KMS-11 (cell line): ENCODE measurements around the gene ICAM5.
"Not testable (repeated sequence)": the region's sequence is repeated elsewhere in the genome, so short reads cannot be mapped to it uniquely, and the experiment has no call there.

Source experiments
- H2AFZ ChIP-seq: fragments of 200-600 bp; sonication (generic); 2 replicates; pipeline ENCODE4 v1.6.1; 2016; ENCODE audit warnings: antibody characterized with exemption, mixed run types, low read depth
- H3K27ac ChIP-seq: fragments of 200-600 bp; sonication (generic); 2 replicates; pipeline ENCODE4 v1.6.1; 2016; ENCODE audit warnings: mild to moderate bottlenecking, mixed run types
- H3K27me3 ChIP-seq: fragments of 200-600 bp; sonication (generic); 2 replicates; pipeline ENCODE4 v1.6.1; 2017; ENCODE audit warnings: mild to moderate bottlenecking, low read depth, mixed run types, moderate library complexity; ENCODE audit not compliant: insufficient read depth
- H3K36me3 ChIP-seq: fragments of 200-600 bp; sonication (generic); 2 replicates; pipeline ENCODE4 v1.6.1; 2017; ENCODE audit warnings: mild to moderate bottlenecking, mixed run types; ENCODE audit not compliant: insufficient read depth
- H3K4me1 ChIP-seq: fragments of 200-600 bp; sonication (generic); 2 replicates; pipeline ENCODE4 v1.6.1; 2016; ENCODE audit warnings: mild to moderate bottlenecking, low read depth, mixed run types; ENCODE audit not compliant: poor library complexity, severe bottlenecking
- H3K4me2 ChIP-seq: fragments of 200-600 bp; sonication (generic); 2 replicates; pipeline ENCODE4 v1.7.0; 2016; ENCODE audit warnings: mild to moderate bottlenecking, mixed run types
- H3K4me3 ChIP-seq: fragments of 200-600 bp; sonication (generic); IDR thresholded peaks from 2 replicates; pipeline ENCODE4 v1.6.1; 2017; ENCODE audit warnings: low read depth, low read length, mixed read lengths; ENCODE audit not compliant: insufficient read depth
- H3K79me2 ChIP-seq: fragments of 200-600 bp; sonication (generic); 2 replicates; pipeline ENCODE4 v1.6.1; 2016; ENCODE audit warnings: low read depth, mixed run types; ENCODE audit not compliant: insufficient read depth
- H3K9ac ChIP-seq: fragments of 200-600 bp; sonication (generic); 2 replicates; pipeline ENCODE4 v1.6.1; 2016; ENCODE audit warnings: mild to moderate bottlenecking, mixed run types
- H4K20me1 ChIP-seq: fragments of 200-600 bp; sonication (generic); 2 replicates; pipeline ENCODE4 v1.6.1; 2016; ENCODE audit warnings: mild to moderate bottlenecking, mixed run types; ENCODE audit not compliant: insufficient read depth
- CTCF ChIP-seq: fragments of 200-600 bp; sonication (generic); conservative IDR thresholded peaks from 2 replicates; pipeline ENCODE4 v1.6.1; 2017; ENCODE audit warnings: low read depth, mild to moderate bottlenecking, antibody characterized with exemption, low read length, moderate library complexity, mixed read lengths

Gene ICAM5

DNA sequence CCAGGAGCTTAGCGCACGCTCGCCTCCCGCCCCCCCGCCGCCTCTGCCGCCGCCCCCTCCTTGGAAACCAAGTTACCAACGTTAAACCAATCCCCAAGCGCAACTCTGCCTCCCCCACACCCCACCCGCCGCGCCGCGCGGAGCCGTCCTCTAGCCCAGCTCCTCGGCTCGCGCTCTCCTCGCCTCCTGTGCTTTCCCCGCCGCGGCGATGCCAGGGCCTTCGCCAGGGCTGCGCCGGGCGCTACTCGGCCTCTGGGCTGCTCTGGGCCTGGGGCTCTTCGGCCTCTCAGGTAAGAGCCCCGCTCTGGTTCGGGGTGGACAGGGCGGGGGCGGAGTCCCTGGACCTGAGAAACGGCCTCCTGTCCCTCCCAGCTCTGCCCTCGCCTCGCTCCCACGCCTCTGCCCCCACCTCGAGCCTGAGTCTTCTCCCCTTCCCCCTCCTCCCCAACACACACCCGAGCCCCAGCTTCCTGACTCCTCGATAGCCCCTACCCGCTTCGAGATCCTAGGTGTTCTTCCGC lies at the start of gene ICAM5:
TSS of gene ICAM5 (plus strand) at position 117 of the 521 bp plus-strand sequence. CDS start at position 209, 92 bp downstream.
- peak within 1 kb of the TSS; percentile 46; the same call in 1 of the 2 replicates for H3K9ac ChIP-seq

GRCh38 chr19:10241826-10242449 lies 47.8 kb upstream of the ICAM5 start:
- peaks cover 13% of the 10 kb centered on the region for H3K4me1 ChIP-seq
- not testable (repeated sequence) for H3K27ac ChIP-seq, H3K4me3 ChIP-seq, H3K9ac ChIP-seq, H2AFZ ChIP-seq, H3K4me2 ChIP-seq, H3K27me3 ChIP-seq, H4K20me1 ChIP-seq, H3K79me2 ChIP-seq, H3K36me3 ChIP-seq

More for the DNA sequence above, at the start of gene ICAM5:
- peak within 1 kb of the TSS; percentile 42; the same call in 1 of the 2 replicates for H3K27ac ChIP-seq
- no peak for TF ChIP-seq CTCF
- H4K20me1 ChIP-seq = no peaks in the 10 kb centered on the region
- peak within 1 kb of the TSS; percentile 99 for H2AFZ ChIP-seq
- H3K36me3 ChIP-seq = no peaks in the 10 kb centered on the region
- H3K4me1 ChIP-seq = peaks cover 25% of the 10 kb centered on the region
- H3K79me2 ChIP-seq = no peaks in the 10 kb centered on the region
- H3K4me3 ChIP-seq = no peak within 1 kb of the TSS
- H3K4me2 ChIP-seq = peak within 1 kb of the TSS; percentile 88
- peaks cover 26% of the 10 kb centered on the region for H3K27me3 ChIP-seq

- Histone ChIP-seq H3K4me1 (peaks cover 16% of the 10 kb centered on the region), H3K79me2 (no peaks in the 10 kb centered on the region), H3K27me3 (no peaks in the 10 kb centered on the region), H3K27ac (no peak overlapping the region), H3K4me3 (no peak overlapping the region), H4K20me1 (no peaks in the 10 kb centered on the region), H3K9ac (no peak overlapping the region), H3K36me3 (no peaks in the 10 kb centered on the region), H3K4me2 (no peak overlapping the region), H2AFZ (no peak overlapping the region)
- TF ChIP-seq CTCF = no peak
Measured at GRCh38 chr19:10243606-10244005, 46.1 kb upstream of the ICAM5 start.

DNA sequence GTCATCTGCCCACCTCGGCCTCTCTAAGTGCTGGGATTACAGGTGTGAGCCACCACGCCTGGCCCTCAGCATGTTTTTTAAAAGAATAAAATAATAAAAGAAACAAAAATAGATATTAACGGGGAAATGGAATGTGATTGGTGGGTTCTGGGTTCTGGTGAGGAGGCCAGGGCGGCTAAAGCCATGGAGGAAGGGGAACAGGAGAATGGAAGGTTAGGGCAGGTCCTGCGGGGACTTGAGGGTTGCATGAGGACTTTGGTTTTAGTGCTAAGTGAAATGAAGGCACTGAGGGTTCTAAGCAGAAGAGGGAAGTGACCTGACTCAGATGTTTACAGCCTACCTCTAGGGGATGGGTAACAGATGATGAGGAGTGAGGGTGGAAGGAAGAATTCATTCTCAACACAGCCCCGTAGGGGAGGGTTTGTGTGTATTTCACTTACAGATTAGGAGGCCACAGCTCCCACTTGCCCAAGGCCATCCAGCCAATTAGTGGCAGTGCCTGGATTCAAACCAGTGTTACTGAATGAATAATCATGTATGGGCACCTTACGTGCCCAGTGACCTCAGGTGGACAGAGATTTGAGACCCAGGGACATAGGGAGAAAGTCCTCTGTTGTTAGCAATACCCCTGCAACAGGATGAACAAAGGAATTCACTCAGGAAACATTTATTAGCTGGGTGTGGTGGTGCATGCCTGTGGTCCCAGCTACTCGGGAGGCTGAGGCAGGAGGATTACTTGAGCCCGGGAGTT lies 44.4 kb upstream of the ICAM5 start:
- no peaks in the 10 kb centered on the region for H4K20me1 ChIP-seq
- H3K27ac ChIP-seq = no peak overlapping the region
- no peak overlapping the region for H3K4me2 ChIP-seq
- H2AFZ ChIP-seq = no peak overlapping the region
- no peaks in the 10 kb centered on the region for H3K79me2 ChIP-seq
- peaks cover 28% of the 10 kb centered on the region for H3K4me1 ChIP-seq
- H3K4me3 ChIP-seq = no peak overlapping the region
- H3K27me3 ChIP-seq = no peaks in the 10 kb centered on the region
- TF ChIP-seq CTCF = no peak
- H3K36me3 ChIP-seq = no peaks in the 10 kb centered on the region
- H3K9ac ChIP-seq = no peak overlapping the region
